ENCODE measurements around the gene GPS1.
A peak's percentile ranks its signal among the peaks of the same experiment; 100 is the strongest.

GPS1 gene

GRCh38 chr17:82101767-82102679, 50.3 kb downstream of the GPS1 start:
- ATAC-seq, result no peak
- no peak for TF ChIP-seq BACH2 (CRISPR knock-in tag; IDR thresholded peaks at IDR 0.05; ENCODE audit: borderline replicate concordance)
- TF ChIP-seq POU6F1 (CRISPR knock-in tag; IDR thresholded peaks at IDR 0.05; ENCODE audit: borderline replicate concordance, low read depth), result no peak
- TF ChIP-seq ISL1 (CRISPR knock-in tag; IDR thresholded peaks at IDR 0.05), result no peak
- TF ChIP-seq SNAI2 (CRISPR knock-in tag; IDR thresholded peaks at IDR 0.05), result no peak
- TF ChIP-seq CSDC2 (CRISPR knock-in tag; IDR thresholded peaks at IDR 0.05), result no peak
- TF ChIP-seq ZNF565 (CRISPR knock-in tag; conservative IDR thresholded peaks at IDR 0.05; ENCODE audit: low read depth), result no peak
- TF ChIP-seq TOX (CRISPR knock-in tag; IDR thresholded peaks at IDR 0.05; ENCODE audit: borderline replicate concordance), result no peak
- TF ChIP-seq ZFP3 (CRISPR knock-in tag; IDR thresholded peaks at IDR 0.05), result no peak

- TF ChIP-seq ZNF70 (CRISPR knock-in tag; IDR thresholded peaks at IDR 0.05), result 0 out of 2 replicates have a peak, but pooled peaks have one; percentile 19
- TF ChIP-seq OSR1 (CRISPR knock-in tag; IDR thresholded peaks at IDR 0.05), result no peak
- no peak for ATAC-seq
These were observed 52.1 kb downstream of the GPS1 start for GRCh38 chr17:82103553-82104451.

- TF ChIP-seq ARNTL (CRISPR knock-in tag; IDR thresholded peaks at IDR 0.05; ENCODE audit: borderline replicate concordance, low read depth) (no peak), ZNF565 (CRISPR knock-in tag; conservative IDR thresholded peaks at IDR 0.05; ENCODE audit: low read depth) (no peak), ZFP30 (CRISPR knock-in tag; IDR thresholded peaks at IDR 0.05) (no peak), SNAI2 (CRISPR knock-in tag; IDR thresholded peaks at IDR 0.05) (no peak)
- ATAC-seq, result no peak
These were observed 53.2 kb downstream of the GPS1 start for GRCh38 chr17:82104797-82105416.

- no peak for ATAC-seq
These were observed 53.8 kb downstream of the GPS1 start for GRCh38 chr17:82105417-82105881.

More at GRCh38 chr17:82105417-82105881, 53.8 kb downstream of the GPS1 start:
- TF ChIP-seq BACH2 (CRISPR knock-in tag; IDR thresholded peaks at IDR 0.05; ENCODE audit: borderline replicate concordance), result no peak
- TF ChIP-seq ZFP30 (CRISPR knock-in tag; IDR thresholded peaks at IDR 0.05), result no peak
- no peak for TF ChIP-seq PPARA (CRISPR knock-in tag; IDR thresholded peaks at IDR 0.05; ENCODE audit: borderline replicate concordance)
- TF ChIP-seq ZNF70 (CRISPR knock-in tag; IDR thresholded peaks at IDR 0.05), result no peak
- no peak for TF ChIP-seq TCF4 (CRISPR knock-in tag; IDR thresholded peaks at IDR 0.05; ENCODE audit: borderline replicate concordance)
- no peak for TF ChIP-seq ZFP3 (CRISPR knock-in tag; IDR thresholded peaks at IDR 0.05)
- no peak for TF ChIP-seq POU6F1 (CRISPR knock-in tag; IDR thresholded peaks at IDR 0.05; ENCODE audit: borderline replicate concordance, low read depth)
- no peak for TF ChIP-seq TSHZ2 (CRISPR knock-in tag; IDR thresholded peaks at IDR 0.05)
- no peak for TF ChIP-seq CSRNP3 (CRISPR knock-in tag; IDR thresholded peaks at IDR 0.05)
